Upper lobe of left lung (tissue), 4 donors: ENCODE measurements around the gene SMG7.

Experiments used
- POLR2AphosphoS5 ChIP-seq, 2 donors: sonication (generic); formaldehyde crosslinking; IDR thresholded peaks; one replicate each; pipeline ENCODE4 v1.5.1; 2017; ENCODE audit warnings: antibody characterized with exemption in 2 of 2
- TF ChIP-seq, protein P1 (sequence below), 6 experiments: fragments of 450-650 bp in 4 of 6; fragments of 200-600 bp in 2 of 6; sonication (generic) in 2 of 6; IDR thresholded peaks; one replicate each; pipeline ENCODE4 v1.5.1; 2016 to 2019; ENCODE audit warnings: antibody characterized with exemption in 6 of 6

GRCh38 chr1:183470147-183470960, 1.9 kb upstream of the SMG7 start:
- TF ChIP-seq POLR2AphosphoS5 (IDR thresholded peaks at IDR 0.05) = peak; percentile 75 to 82
- TF ChIP-seq, protein P1, sequence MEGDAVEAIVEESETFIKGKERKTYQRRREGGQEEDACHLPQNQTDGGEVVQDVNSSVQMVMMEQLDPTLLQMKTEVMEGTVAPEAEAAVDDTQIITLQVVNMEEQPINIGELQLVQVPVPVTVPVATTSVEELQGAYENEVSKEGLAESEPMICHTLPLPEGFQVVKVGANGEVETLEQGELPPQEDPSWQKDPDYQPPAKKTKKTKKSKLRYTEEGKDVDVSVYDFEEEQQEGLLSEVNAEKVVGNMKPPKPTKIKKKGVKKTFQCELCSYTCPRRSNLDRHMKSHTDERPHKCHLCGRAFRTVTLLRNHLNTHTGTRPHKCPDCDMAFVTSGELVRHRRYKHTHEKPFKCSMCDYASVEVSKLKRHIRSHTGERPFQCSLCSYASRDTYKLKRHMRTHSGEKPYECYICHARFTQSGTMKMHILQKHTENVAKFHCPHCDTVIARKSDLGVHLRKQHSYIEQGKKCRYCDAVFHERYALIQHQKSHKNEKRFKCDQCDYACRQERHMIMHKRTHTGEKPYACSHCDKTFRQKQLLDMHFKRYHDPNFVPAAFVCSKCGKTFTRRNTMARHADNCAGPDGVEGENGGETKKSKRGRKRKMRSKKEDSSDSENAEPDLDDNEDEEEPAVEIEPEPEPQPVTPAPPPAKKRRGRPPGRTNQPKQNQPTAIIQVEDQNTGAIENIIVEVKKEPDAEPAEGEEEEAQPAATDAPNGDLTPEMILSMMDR (IDR thresholded peaks at IDR 0.05) = peak in 5 of 6 experiments; percentile 24 to 58 (median 33)
